CD4-positive, alpha-beta memory T cell (primary cell): ENCODE measurements around the gene ITPKA. TPM values are rescaled to one million over a fixed set of nuclear protein-coding genes. Genes with fewer than 3 reads are reported as not detected.

Experiments used
- CTCF ChIA-PET: fragments of 350-600 bp; sonication (Branson Sonifier 250); formaldehyde crosslinking; loops from one replicate; lab custom pipeline; 2021; ENCODE audit warnings: inconsistent platforms; ENCODE audit not compliant: partially characterized antibody; lab: Charles Lee
- POLR2A ChIA-PET: fragments of 350-600 bp; sonication (Branson Sonifier 250); formaldehyde crosslinking; loops from one replicate; lab custom pipeline; 2021; ENCODE audit not compliant: partially characterized antibody; lab: Charles Lee
- DNase-seq, 5 donors: peaks; one replicate each; pipeline versions ENCODE4 v3.0.0 to v3.0.0-alpha.2; 2020 to 2022; ENCODE audit warnings: mixed read lengths in 1 of 5
- H3K27ac ChIP-seq: one replicate; pipeline ENCODE4 v1.7.0; 2013; ENCODE audit warnings: low read depth, low read length
- H3K27me3 ChIP-seq: 2 replicates; pipeline ENCODE4 v1.7.0; 2013; ENCODE audit warnings: mild to moderate bottlenecking, low read length, moderate library complexity; ENCODE audit not compliant: insufficient read depth
- H3K36me3 ChIP-seq: 2 replicates; pipeline ENCODE4 v1.7.0; 2013; ENCODE audit warnings: mild to moderate bottlenecking, low read length, moderate library complexity; ENCODE audit not compliant: insufficient read depth
- H3K4me1 ChIP-seq: 2 replicates; pipeline ENCODE4 v1.7.0; 2013; ENCODE audit warnings: mild to moderate bottlenecking, low read length, moderate library complexity; ENCODE audit not compliant: insufficient read depth
- H3K4me3 ChIP-seq, 2 donors: one replicate each; pipeline ENCODE4 v1.7.0; 2013; ENCODE audit warnings: low read length in 2 of 2, mild to moderate bottlenecking in 1 of 2
- H3K9me3 ChIP-seq, 2 donors: one replicate each; pipeline ENCODE4 v1.7.0; 2013; ENCODE audit warnings: low read length in 2 of 2, control low read depth in 1 of 2; ENCODE audit not compliant: control insufficient read depth in 1 of 2
- H3K27ac Mint-ChIP-seq, 7 donors: one replicate each; pipeline ENCODE4 v1.8.0; 2020 to 2021; ENCODE audit warnings: mixed read lengths in 7 of 7, mild to moderate bottlenecking in 6 of 7, inconsistent platforms in 3 of 7, moderate library complexity in 3 of 7
- H3K27me3 Mint-ChIP-seq, 2 donors: one replicate each; pipeline ENCODE4 v1.8.0; 2020 to 2021; ENCODE audit warnings: mixed read lengths in 2 of 2
- H3K36me3 Mint-ChIP-seq, 2 donors: one replicate each; pipeline ENCODE4 v1.8.0; 2020 to 2021; ENCODE audit warnings: mixed read lengths in 2 of 2, inconsistent platforms in 1 of 2, mild to moderate bottlenecking in 1 of 2
- H3K4me1 Mint-ChIP-seq, 4 donors: one replicate each; pipeline ENCODE4 v1.8.0; 2020 to 2021; ENCODE audit warnings: mixed read lengths in 4 of 4, mild to moderate bottlenecking in 1 of 4
- H3K4me3 Mint-ChIP-seq, 8 donors: one replicate each; pipeline ENCODE4 v1.8.0; 2020 to 2021; ENCODE audit warnings: mixed read lengths in 8 of 8, mild to moderate bottlenecking in 7 of 8, moderate library complexity in 6 of 8, inconsistent platforms in 3 of 8
- H3K9me3 Mint-ChIP-seq, 8 donors: one replicate each; pipeline ENCODE4 v1.8.0; 2020 to 2021; ENCODE audit warnings: mixed read lengths in 8 of 8, mild to moderate bottlenecking in 5 of 8, inconsistent platforms in 3 of 8, moderate library complexity in 1 of 8
- intact Hi-C: fragments of 100-400 bp; cut with micrococcal nuclease; formaldehyde crosslinking; loops from one replicate; pipeline ENCODE4 v1.15.1; 2023
- polyA plus RNA-seq, 2 donors: library from polyadenylated mRNA; unstranded; fragments of 300-500 nt; fragmentation: Illumina TruSeq; gene quantifications; one replicate each; pipeline ENCODE4 v1.2.3, GENCODE V29; 2021
- total RNA-seq, 2 experiments: library from RNA; stranded (reverse); gene quantifications; one replicate each; pipeline ENCODE4 v1.2.3, GENCODE V29; 2021

ITPKA gene
- total and polyA plus RNA-seq, 4 experiments from 2014 or later, result 0.23 to 0.46 (median 0.36) TPM; not detected in 1

GRCh38 chr15:41513506-41514227, 20.0 kb downstream of the ITPKA start, which contains the start of gene LTK:
TSS of gene LTK (minus strand) at chr15:41513827. CDS start at chr15:41513709, 118 bp downstream.
- intact Hi-C loops, result loop anchor here (2.0 kb wide), 1 partner anchor 49 kb away; no protein-coding TSS in a partner anchor
- Mint-ChIP-seq H3K27me3 (peaks cover 10 to 13% of the 10 kb centered on the region in 2 donors), H3K27ac (peak within 1 kb of the TSS; percentile 47 to 79 (median 74)), H3K36me3 (peaks cover 0 to 3% of the 10 kb centered on the region in 2 donors), H3K9me3 (no peaks in the 10 kb centered on the region), H3K4me3 (peak within 1 kb of the TSS; percentile 81 to 86 (median 83)), H3K4me1 (peaks cover 6 to 33% (median 24%) of the 10 kb centered on the region in 4 donors)
- H3K27ac ChIP-seq, result no peak within 1 kb of the TSS
- H3K9me3 ChIP-seq, result no peaks in the 10 kb centered on the region
- DNase-seq, result peak in 2 of 5 donors; percentile 25 to 50
- no peaks in the 10 kb centered on the region for H3K36me3 ChIP-seq
- POLR2A ChIA-PET, result interaction anchor here (0.7 to 1.8 kb wide), 3 partner anchors 18 to 108 kb away, joined by 4 to 5 read pairs (median 4); partner anchors contain the start of gene ITPKA
- H3K4me3 ChIP-seq, result peak within 1 kb of the TSS; percentile 52 to 57
- CTCF ChIA-PET, result interaction anchor here (0.9 kb wide), 1 partner anchor 48 kb away, joined by 3 read pairs; no protein-coding TSS in a partner anchor
- H3K4me1 ChIP-seq, result peaks cover 27% of the 10 kb centered on the region
- peaks cover 17% of the 10 kb centered on the region for H3K27me3 ChIP-seq

GRCh38 chr15:41517895-41518449, 24.3 kb downstream of the ITPKA start:
- Histone ChIP-seq H3K9me3 (no peaks in the 10 kb centered on the region), H3K4me3 (no peak overlapping the region), H3K27ac (no peak overlapping the region), H3K36me3 (no peaks in the 10 kb centered on the region), H3K27me3 (peaks cover 7% of the 10 kb centered on the region), H3K4me1 (peaks cover 17% of the 10 kb centered on the region)
- POLR2A ChIA-PET, result no interaction called here
- peaks cover 6 to 22% (median 15%) of the 10 kb centered on the region in 4 donors for H3K4me1 Mint-ChIP-seq
- no peak overlapping the region for H3K4me3 Mint-ChIP-seq
- H3K36me3 Mint-ChIP-seq, result peaks cover 0 to 20% of the 10 kb centered on the region in 2 donors
- CTCF ChIA-PET, result interaction anchor here (0.8 kb wide), 1 partner anchor 39 kb away, joined by 3 read pairs; no protein-coding TSS in a partner anchor
- peaks cover under 1 to 5% of the 10 kb centered on the region in 2 donors for H3K27me3 Mint-ChIP-seq
- peak overlapping the region in 2 of 7 donors; percentile 19 to 76 for H3K27ac Mint-ChIP-seq
- no peak for DNase-seq
- no peaks in the 10 kb centered on the region for H3K9me3 Mint-ChIP-seq
- intact Hi-C loops, result no loop called here

- no peaks in the 10 kb centered on the region for H3K27me3 Mint-ChIP-seq
- Histone ChIP-seq H3K4me3 (no peak overlapping the region), H3K9me3 (no peaks in the 10 kb centered on the region), H3K36me3 (no peaks in the 10 kb centered on the region), H3K27me3 (no peaks in the 10 kb centered on the region), H3K4me1 (peaks cover under 1% of the 10 kb centered on the region), H3K27ac (no peak overlapping the region)
- no peaks in the 10 kb centered on the region for H3K4me1 Mint-ChIP-seq
- ChIA-PET POLR2A (no interaction called here), CTCF (no interaction called here)
- no peak overlapping the region for H3K4me3 Mint-ChIP-seq
- no peak overlapping the region for H3K27ac Mint-ChIP-seq
- no peaks in the 10 kb centered on the region for H3K9me3 Mint-ChIP-seq
- H3K36me3 Mint-ChIP-seq, result peaks cover 3 to 30% of the 10 kb centered on the region in 2 donors
- intact Hi-C loops, result no loop called here
- no peak for DNase-seq
Measured at GRCh38 chr15:41520636-41521035, 27.0 kb downstream of the ITPKA start.

GRCh38 chr15:41521614-41522013, 27.9 kb downstream of the ITPKA start:
- Histone ChIP-seq H3K4me3 (no peak overlapping the region), H3K9me3 (no peaks in the 10 kb centered on the region), H3K4me1 (no peaks in the 10 kb centered on the region), H3K27ac (no peak overlapping the region), H3K36me3 (peaks cover 3% of the 10 kb centered on the region), H3K27me3 (no peaks in the 10 kb centered on the region)
- DNase-seq, result no peak
- no peak overlapping the region for H3K4me3 Mint-ChIP-seq
- peaks cover 7 to 37% of the 10 kb centered on the region in 2 donors for H3K36me3 Mint-ChIP-seq
- H3K4me1 Mint-ChIP-seq, result no peaks in the 10 kb centered on the region
- intact Hi-C loops, result no loop called here
- H3K27ac Mint-ChIP-seq, result peak overlapping the region in 3 of 7 donors; percentile 39 to 77 (median 58)
- ChIA-PET POLR2A (no interaction called here), CTCF (no interaction called here)
- H3K9me3 Mint-ChIP-seq, result no peaks in the 10 kb centered on the region
- no peaks in the 10 kb centered on the region for H3K27me3 Mint-ChIP-seq

- no peaks in the 10 kb centered on the region for H3K4me1 ChIP-seq
- CTCF ChIA-PET, result interaction anchor here (0.5 kb wide), 1 partner anchor 18 kb away, joined by 4 read pairs; no protein-coding TSS in a partner anchor
- no peaks in the 10 kb centered on the region for H3K9me3 Mint-ChIP-seq
- no peak overlapping the region for H3K4me3 ChIP-seq
- no peaks in the 10 kb centered on the region for H3K27me3 Mint-ChIP-seq
- intact Hi-C loops, result no loop called here
- DNase-seq, result no peak
- H3K27ac Mint-ChIP-seq, result peak overlapping the region in 1 of 7 donors; percentile 12
- H3K9me3 ChIP-seq, result no peaks in the 10 kb centered on the region
- H3K36me3 ChIP-seq, result peaks cover 18% of the 10 kb centered on the region
- POLR2A ChIA-PET, result interaction anchor here (0.5 kb wide), 1 partner anchor 1308 kb away, joined by 3 read pairs; no protein-coding TSS in a partner anchor
- peak overlapping the region in 1 of 8 donors; percentile 60 for H3K4me3 Mint-ChIP-seq
- H3K27me3 ChIP-seq, result no peaks in the 10 kb centered on the region
- no peaks in the 10 kb centered on the region for H3K4me1 Mint-ChIP-seq
- peaks cover 16 to 47% of the 10 kb centered on the region in 2 donors for H3K36me3 Mint-ChIP-seq
- no peak overlapping the region for H3K27ac ChIP-seq
Measured at GRCh38 chr15:41523097-41523496, 29.4 kb downstream of the ITPKA start.

- H3K4me3 Mint-ChIP-seq, result no peak overlapping the region
- no peak for DNase-seq
- intact Hi-C loops, result no loop called here
- ChIA-PET CTCF (no interaction called here), POLR2A (no interaction called here)
- Histone ChIP-seq H3K4me1 (no peaks in the 10 kb centered on the region), H3K4me3 (no peak overlapping the region), H3K36me3 (peaks cover 58% of the 10 kb centered on the region), H3K27ac (no peak overlapping the region), H3K27me3 (no peaks in the 10 kb centered on the region), H3K9me3 (no peaks in the 10 kb centered on the region)
- no peaks in the 10 kb centered on the region for H3K27me3 Mint-ChIP-seq
- H3K36me3 Mint-ChIP-seq, result peaks cover 43 to 61% of the 10 kb centered on the region in 2 donors
- H3K9me3 Mint-ChIP-seq, result no peaks in the 10 kb centered on the region
- no peaks in the 10 kb centered on the region for H3K4me1 Mint-ChIP-seq
- H3K27ac Mint-ChIP-seq, result peak overlapping the region in 1 of 7 donors; percentile 58
Measured at GRCh38 chr15:41530363-41530956, 36.8 kb downstream of the ITPKA start.

- no peak for DNase-seq
- intact Hi-C loops, result no loop called here
- H3K36me3 ChIP-seq, result peaks cover 31% of the 10 kb centered on the region
- H3K27me3 Mint-ChIP-seq, result no peaks in the 10 kb centered on the region
- POLR2A ChIA-PET, result interaction anchor here (1.6 kb wide), 1 partner anchor 8 kb away, joined by 4 read pairs; the partner anchor contains the start of gene RPAP1
- CTCF ChIA-PET, result no interaction called here
- no peak overlapping the region for H3K27ac Mint-ChIP-seq
- H3K27ac ChIP-seq, result no peak overlapping the region
- H3K27me3 ChIP-seq, result no peaks in the 10 kb centered on the region
- H3K9me3 Mint-ChIP-seq, result no peaks in the 10 kb centered on the region
- peaks cover 26 to 38% of the 10 kb centered on the region in 2 donors for H3K36me3 Mint-ChIP-seq
- H3K4me1 ChIP-seq, result no peaks in the 10 kb centered on the region
- no peak overlapping the region for H3K4me3 Mint-ChIP-seq
- no peak overlapping the region for H3K4me3 ChIP-seq
- peaks cover 5 to 17% (median 6%) of the 10 kb centered on the region in 4 donors for H3K4me1 Mint-ChIP-seq
- H3K9me3 ChIP-seq, result no peaks in the 10 kb centered on the region
Measured at GRCh38 chr15:41535544-41535943, 41.9 kb downstream of the ITPKA start.
